GM12801 (cell line): ENCODE results near the gene SMURF1.

Experiments used
- TF ChIP-seq, protein P1 (sequence below): IDR thresholded peaks from one replicate; pipeline ENCODE4 v1.5.1; 2011; ENCODE audit warnings: control low read depth; ENCODE audit not compliant: insufficient read length; ENCODE audit errors: extremely low read depth

Gene SMURF1

DNA sequence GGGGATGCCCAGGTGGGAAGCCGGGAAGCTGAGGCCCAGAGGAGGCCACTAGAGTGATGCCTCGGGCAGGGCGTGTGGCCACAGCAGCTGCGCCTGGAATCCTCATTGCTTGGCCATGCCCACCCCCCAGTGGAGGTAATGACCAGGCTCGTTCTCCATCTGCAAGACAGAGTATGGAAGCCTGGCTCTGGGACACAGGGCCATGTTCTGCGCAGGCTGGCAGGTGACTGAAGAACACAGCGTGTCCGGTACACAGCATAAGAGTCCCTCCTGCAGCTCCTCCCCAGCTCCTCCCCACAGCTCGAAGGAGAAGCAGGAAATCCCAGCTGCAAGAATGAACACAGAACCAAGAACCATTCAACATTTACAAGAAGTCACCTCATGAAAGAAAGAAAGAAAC is 64.8 kb downstream of the SMURF1 start:
- TF ChIP-seq, protein P1, sequence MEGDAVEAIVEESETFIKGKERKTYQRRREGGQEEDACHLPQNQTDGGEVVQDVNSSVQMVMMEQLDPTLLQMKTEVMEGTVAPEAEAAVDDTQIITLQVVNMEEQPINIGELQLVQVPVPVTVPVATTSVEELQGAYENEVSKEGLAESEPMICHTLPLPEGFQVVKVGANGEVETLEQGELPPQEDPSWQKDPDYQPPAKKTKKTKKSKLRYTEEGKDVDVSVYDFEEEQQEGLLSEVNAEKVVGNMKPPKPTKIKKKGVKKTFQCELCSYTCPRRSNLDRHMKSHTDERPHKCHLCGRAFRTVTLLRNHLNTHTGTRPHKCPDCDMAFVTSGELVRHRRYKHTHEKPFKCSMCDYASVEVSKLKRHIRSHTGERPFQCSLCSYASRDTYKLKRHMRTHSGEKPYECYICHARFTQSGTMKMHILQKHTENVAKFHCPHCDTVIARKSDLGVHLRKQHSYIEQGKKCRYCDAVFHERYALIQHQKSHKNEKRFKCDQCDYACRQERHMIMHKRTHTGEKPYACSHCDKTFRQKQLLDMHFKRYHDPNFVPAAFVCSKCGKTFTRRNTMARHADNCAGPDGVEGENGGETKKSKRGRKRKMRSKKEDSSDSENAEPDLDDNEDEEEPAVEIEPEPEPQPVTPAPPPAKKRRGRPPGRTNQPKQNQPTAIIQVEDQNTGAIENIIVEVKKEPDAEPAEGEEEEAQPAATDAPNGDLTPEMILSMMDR = no peak

DNA sequence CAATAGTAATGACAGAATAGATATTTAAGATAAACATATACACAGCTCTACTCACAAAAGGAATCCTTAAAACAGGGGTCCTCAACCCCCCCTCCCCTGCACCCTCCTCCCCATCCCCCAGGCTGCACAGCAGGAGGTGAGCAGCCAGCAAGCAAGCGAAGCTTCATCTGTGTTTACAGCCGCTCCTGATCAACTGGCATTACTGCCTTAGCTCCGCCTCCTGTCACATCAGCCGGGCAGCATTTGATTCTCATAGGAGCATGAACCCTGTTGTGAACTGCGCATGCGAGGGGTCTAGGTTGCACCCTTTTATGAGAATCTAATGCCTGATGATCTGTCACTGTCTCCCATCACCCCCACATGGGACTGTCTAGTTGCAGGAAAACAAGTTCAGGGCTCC is 65.5 kb downstream of the SMURF1 start:
- TF ChIP-seq, protein P1 = no peak

DNA sequence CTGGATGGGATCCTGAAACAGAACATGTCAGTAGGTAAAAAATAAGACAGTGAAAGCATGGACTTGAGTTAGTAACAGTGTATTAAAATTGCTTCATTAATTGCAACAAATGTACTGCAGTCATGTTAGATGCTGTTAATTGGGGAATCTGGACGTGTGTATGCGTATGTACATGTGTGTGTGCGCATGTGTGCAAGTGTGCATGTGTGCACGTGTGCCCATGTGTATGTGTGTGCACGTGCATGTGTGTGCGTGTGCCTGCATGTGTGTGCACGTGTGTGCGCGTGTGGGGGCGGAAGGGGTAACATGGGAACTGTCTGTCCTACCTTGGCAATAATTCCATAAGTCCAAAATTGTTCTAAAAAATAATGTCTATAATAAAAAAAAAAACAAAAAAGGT is 67.3 kb downstream of the SMURF1 start:
- TF ChIP-seq, protein P1 = no peak

DNA sequence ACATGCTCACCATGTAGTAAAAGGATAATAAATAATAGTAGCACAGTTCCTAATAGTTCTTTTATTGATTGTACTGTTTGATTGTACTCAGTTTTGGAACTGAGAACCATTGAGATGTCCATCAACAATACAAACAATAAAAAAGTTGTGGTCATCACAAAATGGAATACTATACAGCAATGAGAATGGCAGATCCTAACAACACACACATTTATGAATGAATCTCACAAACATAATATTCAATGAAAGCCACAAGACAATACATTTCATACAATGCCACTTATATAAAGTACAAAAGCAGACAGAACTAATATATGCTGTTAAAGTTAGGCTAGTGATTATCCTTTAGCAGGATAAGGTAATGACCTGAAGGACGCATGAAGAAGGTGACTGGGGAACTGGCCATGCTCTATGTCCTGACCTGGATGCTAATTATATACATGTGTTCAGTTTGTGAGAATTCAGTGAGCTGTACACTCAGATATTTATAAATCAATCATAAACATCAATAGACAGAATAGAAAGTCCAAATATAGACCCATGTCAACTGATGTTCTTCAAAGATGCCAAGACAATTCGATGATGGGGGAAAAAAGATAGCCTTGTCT is 70.0 kb downstream of the SMURF1 start:
- TF ChIP-seq, protein P1 = no peak

DNA sequence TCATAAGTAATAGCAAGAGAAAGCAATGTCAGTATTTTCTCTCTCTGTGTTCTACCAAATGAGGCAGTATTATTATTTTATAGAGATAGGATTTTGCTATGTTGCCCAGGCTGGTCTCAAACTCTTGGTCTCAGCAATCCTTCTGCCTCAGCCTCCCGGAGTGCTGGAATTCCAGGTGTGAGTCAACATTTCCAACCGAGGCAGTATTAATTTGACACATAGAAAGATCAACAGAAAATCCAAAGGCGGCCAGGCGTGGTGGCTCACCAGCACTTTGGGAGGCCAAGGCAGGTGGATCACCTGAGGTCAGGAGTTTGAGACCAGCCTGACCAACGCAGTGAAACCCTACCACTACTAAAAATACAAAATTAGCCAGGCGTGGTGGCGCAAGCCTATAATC is 71.8 kb downstream of the SMURF1 start:
- TF ChIP-seq, protein P1 = no peak

DNA sequence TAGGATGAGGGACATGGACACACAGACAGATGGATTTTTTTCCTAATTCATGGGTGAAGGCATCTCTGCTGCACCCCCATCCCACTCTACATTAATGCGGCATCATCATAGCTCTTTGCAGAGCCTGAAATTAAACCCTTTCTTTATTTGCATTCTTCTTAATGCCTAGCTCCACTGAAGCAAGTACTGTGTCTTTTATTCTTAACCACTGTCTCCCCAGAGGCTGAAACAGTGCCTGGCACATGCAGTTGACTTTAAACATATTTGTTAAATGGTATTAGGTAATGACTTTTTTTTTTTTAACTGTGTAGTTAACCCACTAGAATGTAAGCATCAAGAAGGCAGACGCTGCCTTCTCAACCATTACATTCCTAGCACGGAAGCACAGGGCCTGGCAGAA is 73.5 kb downstream of the SMURF1 start:
- TF ChIP-seq, protein P1 = no peak

DNA sequence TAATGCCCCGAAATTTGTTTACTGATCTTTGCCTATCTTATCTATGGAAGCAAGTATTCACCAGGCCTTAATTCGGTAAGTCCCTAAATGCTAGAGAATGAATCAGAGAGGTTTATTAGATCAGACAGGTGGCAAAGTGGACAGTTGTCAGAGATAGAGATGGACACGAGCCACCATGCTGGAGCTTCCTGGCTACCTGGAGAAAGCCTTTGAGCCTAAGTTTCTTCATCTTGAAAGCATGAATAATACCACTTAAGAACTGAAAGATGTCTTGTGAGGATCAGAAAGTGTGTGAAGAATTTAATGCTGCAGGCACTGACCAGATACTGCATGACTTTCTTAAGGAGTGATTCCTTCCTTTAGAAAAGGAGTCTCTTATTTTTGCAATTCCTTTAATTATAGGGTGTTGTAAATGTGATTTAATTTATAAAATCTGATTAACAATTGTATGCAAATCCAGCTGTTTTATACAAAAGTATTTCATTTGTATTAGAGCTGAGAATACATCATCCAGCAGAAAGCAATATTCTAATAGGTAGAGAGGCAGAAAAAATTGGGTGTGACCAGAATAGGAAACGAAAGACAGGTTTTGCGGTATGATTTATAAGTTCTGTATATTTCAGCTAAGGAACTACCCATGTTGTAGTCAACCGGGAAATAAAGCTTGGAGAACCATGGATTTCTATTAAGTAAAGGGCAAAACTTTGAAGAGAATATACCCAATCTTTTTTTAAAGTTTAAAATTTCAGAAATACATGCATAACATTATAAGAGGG is 82.7 kb downstream of the SMURF1 start:
- TF ChIP-seq, protein P1 = no peak
